ENCODE results near the gene DDAH1. TPM values are rescaled to one million over a fixed set of nuclear protein-coding genes. Genes with fewer than 3 reads are reported as not detected.

The DDAH1 gene
- total and polyA plus RNA-seq, 2 experiments from 2014 or later, result 29.4 to 41.7 TPM

DNA sequence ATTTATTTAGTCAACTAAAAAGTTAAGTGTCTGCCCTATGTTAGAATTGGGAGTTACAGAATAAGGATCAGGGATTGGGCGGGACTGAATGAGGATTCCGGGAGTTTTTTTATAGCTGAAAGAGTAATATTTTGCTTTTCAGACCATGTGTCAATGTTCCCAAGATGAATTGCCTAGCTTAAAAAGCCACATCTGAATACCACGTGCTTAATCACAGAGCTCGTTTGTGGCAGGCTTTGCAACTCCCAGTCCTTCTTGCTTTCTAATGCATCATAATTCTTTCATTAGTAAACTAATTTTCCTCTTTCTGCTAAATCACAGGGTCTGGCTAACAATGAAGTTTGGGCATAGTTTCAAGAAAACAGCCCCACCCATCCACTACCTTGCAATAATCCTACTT, 184.3 kb downstream of the DDAH1 start:
- H3K36me3 ChIP-seq (ENCODE audit: insufficient read depth), result no peaks in the 10 kb centered on the region
- H3K27ac Mint-ChIP-seq, result no peak overlapping the region
- no peak for DNase-seq (ENCODE audit: low spot score)
- H3F3A ChIP-seq (replicated peaks; ENCODE audit: low read depth), result 0 out of 2 replicates have a peak, but pooled peaks cover 3% of the 10 kb centered on the region
- H3K79me2 ChIP-seq (replicated peaks; ENCODE audit: insufficient read depth), result peaks cover 3% of the 10 kb centered on the region
- peaks cover 40% of the 10 kb centered on the region for H3K4me1 Mint-ChIP-seq
- TF ChIP-seq, protein P1, sequence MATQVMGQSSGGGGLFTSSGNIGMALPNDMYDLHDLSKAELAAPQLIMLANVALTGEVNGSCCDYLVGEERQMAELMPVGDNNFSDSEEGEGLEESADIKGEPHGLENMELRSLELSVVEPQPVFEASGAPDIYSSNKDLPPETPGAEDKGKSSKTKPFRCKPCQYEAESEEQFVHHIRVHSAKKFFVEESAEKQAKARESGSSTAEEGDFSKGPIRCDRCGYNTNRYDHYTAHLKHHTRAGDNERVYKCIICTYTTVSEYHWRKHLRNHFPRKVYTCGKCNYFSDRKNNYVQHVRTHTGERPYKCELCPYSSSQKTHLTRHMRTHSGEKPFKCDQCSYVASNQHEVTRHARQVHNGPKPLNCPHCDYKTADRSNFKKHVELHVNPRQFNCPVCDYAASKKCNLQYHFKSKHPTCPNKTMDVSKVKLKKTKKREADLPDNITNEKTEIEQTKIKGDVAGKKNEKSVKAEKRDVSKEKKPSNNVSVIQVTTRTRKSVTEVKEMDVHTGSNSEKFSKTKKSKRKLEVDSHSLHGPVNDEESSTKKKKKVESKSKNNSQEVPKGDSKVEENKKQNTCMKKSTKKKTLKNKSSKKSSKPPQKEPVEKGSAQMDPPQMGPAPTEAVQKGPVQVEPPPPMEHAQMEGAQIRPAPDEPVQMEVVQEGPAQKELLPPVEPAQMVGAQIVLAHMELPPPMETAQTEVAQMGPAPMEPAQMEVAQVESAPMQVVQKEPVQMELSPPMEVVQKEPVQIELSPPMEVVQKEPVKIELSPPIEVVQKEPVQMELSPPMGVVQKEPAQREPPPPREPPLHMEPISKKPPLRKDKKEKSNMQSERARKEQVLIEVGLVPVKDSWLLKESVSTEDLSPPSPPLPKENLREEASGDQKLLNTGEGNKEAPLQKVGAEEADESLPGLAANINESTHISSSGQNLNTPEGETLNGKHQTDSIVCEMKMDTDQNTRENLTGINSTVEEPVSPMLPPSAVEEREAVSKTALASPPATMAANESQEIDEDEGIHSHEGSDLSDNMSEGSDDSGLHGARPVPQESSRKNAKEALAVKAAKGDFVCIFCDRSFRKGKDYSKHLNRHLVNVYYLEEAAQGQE (IDR thresholded peaks at IDR 0.05; ENCODE audit: unreplicated experiment), result no peak
- TF ChIP-seq ZNF331 (CRISPR knock-in tag; IDR thresholded peaks at IDR 0.05; ENCODE audit: low read depth) (no peak), EZH2 (IDR thresholded peaks at IDR 0.05; ENCODE audit: low read depth, unreplicated experiment) (no peak), STAT1 (IDR thresholded peaks at IDR 0.05; ENCODE audit: unreplicated experiment) (no peak), CREB1 (CRISPR knock-in tag; IDR thresholded peaks at IDR 0.05; ENCODE audit: low read depth) (no peak), NANOG (IDR thresholded peaks at IDR 0.05; ENCODE audit: borderline replicate concordance) (no peak), ZNF114 (CRISPR knock-in tag; IDR thresholded peaks at IDR 0.05) (no peak), EZH2phosphoT487 (IDR thresholded peaks at IDR 0.05; ENCODE audit: unreplicated experiment) (no peak), JUNB (IDR thresholded peaks at IDR 0.05; ENCODE audit: unreplicated experiment) (no peak)
- TF ChIP-seq, protein P2, sequence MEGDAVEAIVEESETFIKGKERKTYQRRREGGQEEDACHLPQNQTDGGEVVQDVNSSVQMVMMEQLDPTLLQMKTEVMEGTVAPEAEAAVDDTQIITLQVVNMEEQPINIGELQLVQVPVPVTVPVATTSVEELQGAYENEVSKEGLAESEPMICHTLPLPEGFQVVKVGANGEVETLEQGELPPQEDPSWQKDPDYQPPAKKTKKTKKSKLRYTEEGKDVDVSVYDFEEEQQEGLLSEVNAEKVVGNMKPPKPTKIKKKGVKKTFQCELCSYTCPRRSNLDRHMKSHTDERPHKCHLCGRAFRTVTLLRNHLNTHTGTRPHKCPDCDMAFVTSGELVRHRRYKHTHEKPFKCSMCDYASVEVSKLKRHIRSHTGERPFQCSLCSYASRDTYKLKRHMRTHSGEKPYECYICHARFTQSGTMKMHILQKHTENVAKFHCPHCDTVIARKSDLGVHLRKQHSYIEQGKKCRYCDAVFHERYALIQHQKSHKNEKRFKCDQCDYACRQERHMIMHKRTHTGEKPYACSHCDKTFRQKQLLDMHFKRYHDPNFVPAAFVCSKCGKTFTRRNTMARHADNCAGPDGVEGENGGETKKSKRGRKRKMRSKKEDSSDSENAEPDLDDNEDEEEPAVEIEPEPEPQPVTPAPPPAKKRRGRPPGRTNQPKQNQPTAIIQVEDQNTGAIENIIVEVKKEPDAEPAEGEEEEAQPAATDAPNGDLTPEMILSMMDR (conservative IDR thresholded peaks at IDR 0.05; ENCODE audit: low read depth in 2 of 2), result no peak
- TF ChIP-seq, protein P3, sequence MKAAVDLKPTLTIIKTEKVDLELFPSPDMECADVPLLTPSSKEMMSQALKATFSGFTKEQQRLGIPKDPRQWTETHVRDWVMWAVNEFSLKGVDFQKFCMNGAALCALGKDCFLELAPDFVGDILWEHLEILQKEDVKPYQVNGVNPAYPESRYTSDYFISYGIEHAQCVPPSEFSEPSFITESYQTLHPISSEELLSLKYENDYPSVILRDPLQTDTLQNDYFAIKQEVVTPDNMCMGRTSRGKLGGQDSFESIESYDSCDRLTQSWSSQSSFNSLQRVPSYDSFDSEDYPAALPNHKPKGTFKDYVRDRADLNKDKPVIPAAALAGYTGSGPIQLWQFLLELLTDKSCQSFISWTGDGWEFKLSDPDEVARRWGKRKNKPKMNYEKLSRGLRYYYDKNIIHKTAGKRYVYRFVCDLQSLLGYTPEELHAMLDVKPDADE (IDR thresholded peaks at IDR 0.05), result no peak
- H2AFZ ChIP-seq, result no peak overlapping the region
- H3K27ac ChIP-seq (ENCODE audit: low read depth), result no peak overlapping the region
- H3K27me3 Mint-ChIP-seq (ENCODE audit: insufficient read depth, low read depth, poor library complexity), result peaks cover 14% of the 10 kb centered on the region
- H4K20me1 ChIP-seq (replicated peaks; ENCODE audit: insufficient read depth), result no peaks in the 10 kb centered on the region
- peaks cover 13% of the 10 kb centered on the region; the same call in 1 of the 2 replicates for H3K4me1 ChIP-seq (ENCODE audit: insufficient read depth)
- H3K27me3 ChIP-seq (ENCODE audit: insufficient read depth), result no peaks in the 10 kb centered on the region
- H3K9me3 Mint-ChIP-seq, result peaks cover 11% of the 10 kb centered on the region
- no peaks in the 10 kb centered on the region; the same call in 2 of the 3 replicates for H3K36me3 Mint-ChIP-seq (ENCODE audit: low read depth)
- no peak overlapping the region for H3K4me3 Mint-ChIP-seq
- ATAC-seq, result no peak
- H3K4me2 ChIP-seq, result no peak overlapping the region
- 0 out of 2 replicates have a peak, but pooled peaks cover 5% of the 10 kb centered on the region for H3K9me2 ChIP-seq (ENCODE audit: insufficient read depth)
- H3K4me3 ChIP-seq, result no peak overlapping the region

Measured in GM23338 (cell line).